CD14-positive monocyte (primary cell): ENCODE results near the gene IL37. TPM values are rescaled to one million over a fixed set of nuclear protein-coding genes. Genes with fewer than 3 reads are reported as not detected.

Experiments used
- DNase-seq, 3 donors: peaks; one replicate each; pipeline ENCODE4 v3.0.0-alpha.2; 2011 to 2022
- H2AFZ ChIP-seq: 2 replicates; pipeline ENCODE4 v1.6.0; 2012; ENCODE audit warnings: mild to moderate bottlenecking, low read depth, low read length, inconsistent platforms; ENCODE audit not compliant: insufficient read depth, poor library complexity, severe bottlenecking
- H3K27ac ChIP-seq, 2 donors: 1 replicate in 1 of 2; 2 replicates in 1 of 2; pipeline ENCODE4 v1.5.1; 2012 to 2013; ENCODE audit warnings: low read length in 2 of 2, control low read depth in 1 of 2, inconsistent platforms in 1 of 2, low read depth in 1 of 2, mild to moderate bottlenecking in 1 of 2
- H3K27me3 ChIP-seq, 2 donors: one replicate each; pipeline versions ENCODE4 v1.6.0 to v1.6.1; 2011 to 2013; ENCODE audit warnings: low read length in 2 of 2; ENCODE audit not compliant: control insufficient read depth in 2 of 2, insufficient read depth in 2 of 2
- H3K36me3 ChIP-seq, 2 donors: replicated peaks in 1 of 2; 1 replicate in 1 of 2; 2 replicates in 1 of 2; pipeline versions ENCODE4 v1.5.1 to v1.6.1; 2012 to 2013; ENCODE audit warnings: low read length in 2 of 2, control low read depth in 1 of 2, inconsistent platforms in 1 of 2, mild to moderate bottlenecking in 1 of 2; ENCODE audit not compliant: insufficient read depth in 2 of 2, control insufficient read depth in 1 of 2
- H3K4me1 ChIP-seq, 2 donors: 1 replicate in 1 of 2; 2 replicates in 1 of 2; pipeline versions ENCODE4 v1.5.1 to v1.6.1; 2012 to 2013; ENCODE audit warnings: low read length in 2 of 2, control low read depth in 1 of 2, inconsistent platforms in 1 of 2, mild to moderate bottlenecking in 1 of 2, moderate library complexity in 1 of 2; ENCODE audit not compliant: insufficient read depth in 2 of 2, control insufficient read depth in 1 of 2
- H3K4me2 ChIP-seq: replicated peaks from 2 replicates; pipeline ENCODE3; 2012; ENCODE audit warnings: low read length, moderate library complexity, mild to moderate bottlenecking; ENCODE audit not compliant: poor library complexity, severe bottlenecking; ENCODE audit errors: extremely low read depth
- H3K4me3 ChIP-seq, 3 experiments: fragments of 200-600 bp in 1 of 3; sonication (generic) in 1 of 3; replicated peaks in 1 of 3; 1 replicate in 2 of 3; 2 replicates in 1 of 3; pipeline ENCODE4 v1.5.1; 2011 to 2013; ENCODE audit warnings: low read length in 3 of 3, mild to moderate bottlenecking in 3 of 3, control low read depth in 2 of 3, low read depth in 2 of 3, inconsistent platforms in 1 of 3, moderate library complexity in 1 of 3
- H3K79me2 ChIP-seq: 2 replicates; pipeline ENCODE4 v1.6.0; 2012; ENCODE audit warnings: mild to moderate bottlenecking, control low read depth, inconsistent platforms, low read length, moderate library complexity; ENCODE audit not compliant: insufficient read depth
- H3K9ac ChIP-seq: 2 replicates; pipeline ENCODE4 v1.6.0; 2017; ENCODE audit warnings: low read length, mild to moderate bottlenecking; ENCODE audit not compliant: insufficient read depth, poor library complexity, severe bottlenecking
- H3K9me3 ChIP-seq, 2 donors: replicated peaks in 1 of 2; 1 replicate in 1 of 2; 2 replicates in 1 of 2; pipeline versions ENCODE4 v1.5.1 to v1.6.1; 2012 to 2013; ENCODE audit warnings: low read length in 2 of 2, control low read depth in 1 of 2; ENCODE audit not compliant: control insufficient read depth in 1 of 2, insufficient read depth in 1 of 2
- H4K20me1 ChIP-seq: 2 replicates; pipeline ENCODE4 v1.6.0; 2012; ENCODE audit warnings: mild to moderate bottlenecking, low read length, control low read depth, moderate library complexity; ENCODE audit not compliant: insufficient read depth
- H3K27ac Mint-ChIP-seq, 7 donors: one replicate each; pipeline ENCODE4 v1.8.0; 2020; ENCODE audit warnings: mild to moderate bottlenecking in 7 of 7, mixed read lengths in 7 of 7, moderate library complexity in 6 of 7, inconsistent platforms in 2 of 7
- H3K27me3 Mint-ChIP-seq, 3 donors: one replicate each; pipeline ENCODE4 v1.8.0; 2021 to 2022; ENCODE audit warnings: low read depth in 3 of 3, mild to moderate bottlenecking in 3 of 3, mixed read lengths in 3 of 3, moderate library complexity in 3 of 3, inconsistent platforms in 1 of 3
- H3K36me3 Mint-ChIP-seq, 2 donors: one replicate each; pipeline ENCODE4 v1.8.0; 2020; ENCODE audit warnings: mixed read lengths in 2 of 2, inconsistent platforms in 1 of 2, mild to moderate bottlenecking in 1 of 2
- H3K4me1 Mint-ChIP-seq: one replicate; pipeline ENCODE4 v1.8.0; 2020; ENCODE audit warnings: mild to moderate bottlenecking, mixed read lengths
- H3K4me3 Mint-ChIP-seq, 2 donors: one replicate each; pipeline ENCODE4 v1.8.0; 2020; ENCODE audit warnings: mild to moderate bottlenecking in 2 of 2, mixed read lengths in 2 of 2, moderate library complexity in 1 of 2
- H3K9me3 Mint-ChIP-seq, 7 donors: one replicate each; pipeline ENCODE4 v1.8.0; 2020 to 2022; ENCODE audit warnings: mixed read lengths in 7 of 7, mild to moderate bottlenecking in 6 of 7, moderate library complexity in 6 of 7, inconsistent platforms in 2 of 7
- WGBS: methylation state at CpG from one replicate; pipeline ENCODE4 v1.1.5; 2013; ENCODE audit warnings: missing lambda C conversion rate; ENCODE audit not compliant: insufficient coverage; 5-methylcytosine and 5-hydroxymethylcytosine counted together
- intact Hi-C, 2 donors: fragments of 100-400 bp; cut with micrococcal nuclease; formaldehyde crosslinking; loops; one replicate each; pipeline versions ENCODE4 v1.15.0 to v1.15.1; 2023
- polyA plus RNA-seq, 3 donors: library from polyadenylated mRNA; depleted of rRNA in 1 of 3; unstranded in 2 of 3; stranded (reverse) in 1 of 3; fragments of 300-500 nt in 2 of 3; fragments of >200 nt in 1 of 3; fragmentation: Illumina TruSeq in 2 of 3; gene quantifications; 1 replicate in 2 of 3; 2 replicates in 1 of 3; pipeline ENCODE4 v1.2.3, GENCODE V29; 2012 to 2021
- TF ChIP-seq, protein P1 (sequence below): fragments of 200-600 bp; IDR thresholded peaks from one replicate; pipeline ENCODE4 v1.8.0; 2022; ENCODE audit warnings: antibody characterized with exemption, mild to moderate bottlenecking

IL37 gene
- polyA plus RNA-seq, 3 donors: not detected

DNA sequence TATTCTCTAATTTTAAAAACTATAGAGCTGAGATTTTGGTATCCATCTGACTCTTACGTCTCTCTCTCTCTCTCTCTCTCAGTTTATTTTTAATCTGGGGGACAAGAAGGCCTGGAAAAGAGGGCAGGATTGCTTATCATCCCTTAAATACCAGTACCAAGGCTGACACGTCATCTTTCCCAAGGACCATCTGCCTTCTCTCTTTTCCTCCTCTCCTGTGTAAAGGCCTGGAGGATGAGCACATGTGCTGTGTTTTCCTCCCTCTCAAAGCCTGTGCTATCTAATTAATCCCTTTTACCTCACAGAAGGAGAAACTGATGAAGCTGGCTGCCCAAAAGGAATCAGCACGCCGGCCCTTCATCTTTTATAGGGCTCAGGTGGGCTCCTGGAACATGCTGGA is 7.3 kb downstream of the IL37 start:
- Mint-ChIP-seq H3K9me3 (peaks cover 0 to 2% (median 0%) of the 10 kb centered on the region in 7 donors), H3K36me3 (no peaks in the 10 kb centered on the region), H3K4me1 (peaks cover 2% of the 10 kb centered on the region), H3K4me3 (no peak overlapping the region), H3K27me3 (peaks cover 0 to 2% (median 0%) of the 10 kb centered on the region in 3 donors), H3K27ac (peak overlapping the region in 1 of 7 donors; percentile 38)
- Histone ChIP-seq H4K20me1 (no peaks in the 10 kb centered on the region), H3K4me2 (no peak overlapping the region), H3K27ac (no peak overlapping the region), H3K36me3 (no peaks in the 10 kb centered on the region), H3K9ac (no peak overlapping the region), H3K27me3 (no peaks in the 10 kb centered on the region), H3K79me2 (no peaks in the 10 kb centered on the region), H2AFZ (no peak overlapping the region), H3K4me1 (no peaks in the 10 kb centered on the region), H3K9me3 (no peaks in the 10 kb centered on the region), H3K4me3 (no peak overlapping the region)
- intact Hi-C loops: no loop called here
- DNase-seq: no peak
- TF ChIP-seq, protein P1, sequence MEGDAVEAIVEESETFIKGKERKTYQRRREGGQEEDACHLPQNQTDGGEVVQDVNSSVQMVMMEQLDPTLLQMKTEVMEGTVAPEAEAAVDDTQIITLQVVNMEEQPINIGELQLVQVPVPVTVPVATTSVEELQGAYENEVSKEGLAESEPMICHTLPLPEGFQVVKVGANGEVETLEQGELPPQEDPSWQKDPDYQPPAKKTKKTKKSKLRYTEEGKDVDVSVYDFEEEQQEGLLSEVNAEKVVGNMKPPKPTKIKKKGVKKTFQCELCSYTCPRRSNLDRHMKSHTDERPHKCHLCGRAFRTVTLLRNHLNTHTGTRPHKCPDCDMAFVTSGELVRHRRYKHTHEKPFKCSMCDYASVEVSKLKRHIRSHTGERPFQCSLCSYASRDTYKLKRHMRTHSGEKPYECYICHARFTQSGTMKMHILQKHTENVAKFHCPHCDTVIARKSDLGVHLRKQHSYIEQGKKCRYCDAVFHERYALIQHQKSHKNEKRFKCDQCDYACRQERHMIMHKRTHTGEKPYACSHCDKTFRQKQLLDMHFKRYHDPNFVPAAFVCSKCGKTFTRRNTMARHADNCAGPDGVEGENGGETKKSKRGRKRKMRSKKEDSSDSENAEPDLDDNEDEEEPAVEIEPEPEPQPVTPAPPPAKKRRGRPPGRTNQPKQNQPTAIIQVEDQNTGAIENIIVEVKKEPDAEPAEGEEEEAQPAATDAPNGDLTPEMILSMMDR: no peak
- 100% methylated on average over 2 of the region's 4 CpGs for WGBS

DNA sequence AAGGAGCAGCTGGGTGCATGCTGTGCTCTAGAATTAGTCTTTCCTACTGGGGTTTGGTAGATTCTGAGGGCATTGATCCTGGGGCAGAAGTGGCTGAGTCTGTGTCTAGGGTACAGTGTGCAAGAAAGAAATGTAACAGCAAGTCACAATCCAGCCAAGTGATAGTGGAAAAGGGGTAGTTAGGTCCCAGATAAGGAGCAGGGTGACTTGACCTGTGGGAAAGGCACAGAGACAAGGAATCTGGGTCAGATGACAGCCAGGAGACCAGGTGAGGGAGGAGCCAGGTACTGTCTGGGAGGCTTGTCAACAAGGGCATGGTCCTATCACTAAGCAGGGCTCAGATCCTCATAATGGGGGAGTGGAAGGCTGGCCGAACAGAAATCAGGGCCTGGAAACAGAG is 8.1 kb downstream of the IL37 start:
- WGBS: no CpG with 5 or more reads among the region's 1 CpG
- H3K9ac ChIP-seq: no peak overlapping the region
- no peak overlapping the region for H3K4me3 Mint-ChIP-seq

More for the DNA sequence above, 8.1 kb downstream of the IL37 start:
- Mint-ChIP-seq H3K4me1 (peaks cover 5% of the 10 kb centered on the region), H3K27me3 (peaks cover 0 to 2% (median 0%) of the 10 kb centered on the region in 3 donors), H3K27ac (no peak overlapping the region), H3K36me3 (no peaks in the 10 kb centered on the region), H3K9me3 (peaks cover 0 to 2% (median 0%) of the 10 kb centered on the region in 7 donors)
- Histone ChIP-seq H4K20me1 (no peaks in the 10 kb centered on the region), H3K79me2 (no peaks in the 10 kb centered on the region), H3K27ac (no peak overlapping the region), H3K36me3 (no peaks in the 10 kb centered on the region), H2AFZ (no peak overlapping the region), H3K27me3 (no peaks in the 10 kb centered on the region), H3K4me2 (no peak overlapping the region), H3K4me1 (no peaks in the 10 kb centered on the region), H3K9me3 (no peaks in the 10 kb centered on the region), H3K4me3 (no peak overlapping the region)
- TF ChIP-seq, protein P1: no peak
- no peak for DNase-seq
- intact Hi-C loops: no loop called here
